Right lobe of liver (tissue), 4 donors: ENCODE data around the gene PWP1.

Experiments used
- CTCF ChIP-seq, 4 donors: fragments of 200-600 bp in 3 of 4; fragments of 450-650 bp in 1 of 4; IDR thresholded peaks; one replicate each; pipeline versions ENCODE4 v1.5.1 to v1.8.0; 2016 to 2022; ENCODE audit warnings: antibody characterized with exemption in 4 of 4, mild to moderate bottlenecking in 2 of 4
- POLR2A ChIP-seq: fragments of 450-650 bp; IDR thresholded peaks from one replicate; pipeline ENCODE4 v1.6.1; 2017; ENCODE audit warnings: antibody characterized with exemption, mild to moderate bottlenecking
- donor health status: DM: no; HTN: no; CAD: no.
- donor health status: DM: no; HTN: no; CAD: no.
- donor health status: DM: no; HTN: yes; CAD: no.

- TF ChIP-seq CTCF (IDR thresholded peaks at IDR 0.05) (no peak), POLR2A (no peak)
Observed at GRCh38 chr12:107736914-107737313, 51.3 kb downstream of the PWP1 start.
